Suprapubic skin (tissue), 4 donors: ENCODE data around the gene PNMA6E. TPM values are rescaled to one million over a fixed set of nuclear protein-coding genes. Genes with fewer than 3 reads are reported as not detected.

Experiments used
- DNase-seq, 2 donors: peaks; one replicate each; pipeline ENCODE4 v3.0.0-alpha.2; 2019; ENCODE audit warnings: low spot score in 2 of 2
- H3K27ac ChIP-seq: fragments of 200-600 bp; sonication (generic); one replicate; pipeline ENCODE4 v1.5.1; 2019
- H3K27me3 ChIP-seq: fragments of 200-600 bp; sonication (generic); one replicate; pipeline ENCODE4 v1.5.1; 2019
- H3K36me3 ChIP-seq: fragments of 200-600 bp; sonication (generic); one replicate; pipeline ENCODE4 v1.5.1; 2019
- H3K4me1 ChIP-seq: fragments of 200-600 bp; sonication (generic); one replicate; pipeline ENCODE4 v1.5.1; 2019
- H3K4me3 ChIP-seq: fragments of 200-600 bp; sonication (generic); one replicate; pipeline ENCODE4 v1.5.1; 2019; ENCODE audit warnings: mild to moderate bottlenecking
- H3K9me3 ChIP-seq: fragments of 200-600 bp; sonication (generic); one replicate; pipeline ENCODE4 v1.5.1; 2019
- CTCF ChIP-seq, 2 donors: fragments of 200-600 bp in 1 of 2; fragments of 450-650 bp in 1 of 2; sonication (generic) in 1 of 2; IDR thresholded peaks; one replicate each; pipeline ENCODE4 v1.5.1; 2016 to 2019; ENCODE audit warnings: antibody characterized with exemption in 2 of 2, mild to moderate bottlenecking in 1 of 2, moderate library complexity in 1 of 2
- EP300 ChIP-seq: sonication (generic); formaldehyde crosslinking; IDR thresholded peaks from one replicate; pipeline ENCODE4 v1.6.1; 2017; ENCODE audit warnings: antibody characterized with exemption
- POLR2A ChIP-seq, 2 donors: fragments of 450-650 bp; IDR thresholded peaks; one replicate each; pipeline ENCODE4 v1.6.1; 2017; ENCODE audit warnings: antibody characterized with exemption in 2 of 2, mild to moderate bottlenecking in 2 of 2, moderate library complexity in 2 of 2
- POLR2AphosphoS5 ChIP-seq, 3 donors: sonication (generic); formaldehyde crosslinking; IDR thresholded peaks; one replicate each; pipeline ENCODE4 v1.6.1; 2017; ENCODE audit warnings: antibody characterized with exemption in 3 of 3
- WGBS: methylation state at CpG from one replicate; pipeline ENCODE4 v1.1.5; 2018; 5-methylcytosine and 5-hydroxymethylcytosine counted together
- total RNA-seq, 4 donors: library from RNA; depleted of rRNA; stranded (reverse); fragments of >200 nt; gene quantifications; one replicate each; pipeline ENCODE4 v1.1.0, GENCODE V29; 2016

Gene PNMA6E
- total RNA-seq, 4 donors from 2014 or later = 0.29 TPM; not detected in 3

- DNase-seq = no peak
- Histone ChIP-seq H3K4me3 (no peak overlapping the region), H3K9me3 (no peaks in the 10 kb centered on the region), H3K27me3 (no peaks in the 10 kb centered on the region), H3K4me1 (no peaks in the 10 kb centered on the region), H3K36me3 (peaks cover 9% of the 10 kb centered on the region), H3K27ac (no peak overlapping the region)
- 88% methylated on average over 8 of the region's 8 CpGs for WGBS
- TF ChIP-seq CTCF (IDR thresholded peaks at IDR 0.05) = no peak
- no peak for TF ChIP-seq POLR2A (IDR thresholded peaks at IDR 0.05)
- TF ChIP-seq POLR2AphosphoS5 (IDR thresholded peaks at IDR 0.05) = no peak
- TF ChIP-seq EP300 = no peak
Observed at GRCh38 chrX:153447581-153447960, 46.4 kb upstream of the PNMA6E start.

- no peak for DNase-seq
- no peak overlapping the region for H3K27ac ChIP-seq
- no peaks in the 10 kb centered on the region for H3K27me3 ChIP-seq
- TF ChIP-seq POLR2AphosphoS5 (IDR thresholded peaks at IDR 0.05) (no peak), POLR2A (IDR thresholded peaks at IDR 0.05) (no peak), CTCF (IDR thresholded peaks at IDR 0.05) (no peak), EP300 (no peak)
- no peaks in the 10 kb centered on the region for H3K4me1 ChIP-seq
- 89% methylated on average over 17 of the region's 17 CpGs for WGBS
- H3K9me3 ChIP-seq = no peaks in the 10 kb centered on the region
- H3K4me3 ChIP-seq = no peak overlapping the region
- peaks cover 9% of the 10 kb centered on the region for H3K36me3 ChIP-seq
Observed at GRCh38 chrX:153446950-153447580, 45.9 kb upstream of the PNMA6E start.

- TF ChIP-seq POLR2AphosphoS5 (IDR thresholded peaks at IDR 0.05) (no peak), POLR2A (IDR thresholded peaks at IDR 0.05) (no peak), CTCF (IDR thresholded peaks at IDR 0.05) (no peak), EP300 (no peak)
- Histone ChIP-seq H3K4me1 (no peaks in the 10 kb centered on the region), H3K27ac (no peak overlapping the region), H3K27me3 (no peaks in the 10 kb centered on the region), H3K9me3 (no peaks in the 10 kb centered on the region), H3K4me3 (no peak overlapping the region), H3K36me3 (peaks cover 9% of the 10 kb centered on the region)
- no peak for DNase-seq
- WGBS = 100% methylated on average over 1 of the region's 10 CpGs
Observed at GRCh38 chrX:153446636-153446936, 45.4 kb upstream of the PNMA6E start.

DNA sequence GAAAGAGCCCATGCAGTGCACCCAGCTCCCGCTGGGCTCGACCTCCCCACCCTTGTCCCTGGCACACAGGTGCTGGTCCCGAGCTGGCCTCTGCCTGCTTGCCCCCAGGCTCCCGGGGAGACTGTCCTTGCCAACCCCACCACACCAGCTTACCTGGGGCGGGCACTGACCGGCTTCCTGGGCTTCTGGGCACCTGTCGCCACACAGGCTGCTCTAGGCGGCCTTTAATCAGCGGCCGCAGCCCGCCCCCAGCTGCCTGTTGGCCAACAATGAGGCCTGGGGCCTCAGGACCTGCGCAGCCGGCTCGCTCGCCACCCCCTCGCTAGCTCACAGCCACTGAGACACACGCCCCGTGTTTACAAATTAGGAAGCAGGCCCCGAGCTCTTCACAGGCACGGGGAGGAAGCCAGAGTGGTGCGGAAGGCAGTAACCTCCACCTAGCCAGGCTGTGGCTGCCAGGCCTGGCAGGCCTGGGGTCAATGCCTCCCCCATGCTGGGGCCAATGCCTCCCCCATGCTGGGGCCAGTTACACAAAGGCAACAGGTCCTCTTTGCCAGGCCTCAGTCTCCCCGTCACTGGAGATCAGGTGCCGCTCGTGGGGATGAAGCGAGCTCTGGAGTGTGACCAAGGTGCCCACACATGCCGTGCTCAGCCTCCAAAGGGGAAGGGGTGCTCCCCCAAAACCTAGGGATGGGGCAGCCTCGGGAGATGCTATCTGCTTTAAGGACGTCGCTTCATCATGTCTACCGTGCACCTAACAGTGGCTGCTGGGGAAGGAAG, 44.9 kb upstream of the PNMA6E start, which contains the start of gene TREX2:
TREX2 (minus strand) TSS at position 201 of the 780 bp plus-strand sequence. CDS start 626 bp downstream, outside the sequence.
- no peaks in the 10 kb centered on the region for H3K27me3 ChIP-seq
- TF ChIP-seq CTCF (IDR thresholded peaks at IDR 0.05) (no peak), POLR2AphosphoS5 (IDR thresholded peaks at IDR 0.05) (no peak), POLR2A (IDR thresholded peaks at IDR 0.05) (no peak), EP300 (no peak)
- H3K4me3 ChIP-seq = no peak within 1 kb of the TSS
- H3K27ac ChIP-seq = no peak within 1 kb of the TSS
- H3K36me3 ChIP-seq = peaks cover 9% of the 10 kb centered on the region
- no peaks in the 10 kb centered on the region for H3K9me3 ChIP-seq
- 59% methylated on average over 20 of the region's 30 CpGs for WGBS
- H3K4me1 ChIP-seq = no peaks in the 10 kb centered on the region
- DNase-seq = no peak

DNA sequence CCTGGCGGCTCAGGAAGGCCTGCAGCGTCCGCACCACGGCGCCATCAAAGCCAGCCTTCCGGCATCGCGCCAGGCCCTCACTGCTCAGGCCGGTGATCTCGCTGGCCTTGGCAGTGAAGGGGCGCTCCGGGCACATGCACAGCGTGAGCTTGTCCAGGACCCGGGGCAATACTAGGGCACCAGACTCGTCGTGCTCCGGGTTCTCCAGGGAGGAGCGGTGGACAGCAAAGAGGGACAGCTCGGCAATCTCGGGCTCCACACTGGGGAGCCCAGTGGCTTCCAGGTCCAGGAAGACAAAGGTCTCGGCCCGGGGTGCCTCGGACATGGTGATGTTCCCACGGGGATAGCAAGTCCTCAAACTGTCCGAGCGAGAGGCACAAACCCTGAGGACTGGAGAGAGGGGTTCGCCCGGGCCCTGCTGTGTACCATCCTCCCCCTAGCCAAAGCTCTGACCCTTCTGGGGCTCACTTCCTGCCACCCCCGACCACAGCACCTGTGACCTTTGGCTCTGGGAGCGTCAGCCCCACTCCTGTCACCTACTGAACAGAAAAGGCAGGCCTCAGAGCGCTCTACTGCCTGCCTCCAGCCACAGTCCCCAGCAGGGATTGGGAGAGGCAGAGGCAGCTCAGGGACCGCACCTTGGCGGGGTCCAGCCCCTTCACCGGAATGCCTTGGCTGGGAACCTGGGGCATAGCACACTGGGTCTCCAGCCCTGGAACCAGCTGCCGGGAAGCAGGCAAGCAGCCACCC, 44.1 kb upstream of the PNMA6E start:
- TF ChIP-seq CTCF (IDR thresholded peaks at IDR 0.05) = no peak
- no peak for TF ChIP-seq POLR2A (IDR thresholded peaks at IDR 0.05)
- no peak for TF ChIP-seq EP300
- no peak for TF ChIP-seq POLR2AphosphoS5 (IDR thresholded peaks at IDR 0.05)
- H3K9me3 ChIP-seq = no peaks in the 10 kb centered on the region
- no peaks in the 10 kb centered on the region for H3K27me3 ChIP-seq
- H3K36me3 ChIP-seq = peaks cover 9% of the 10 kb centered on the region
- 81% methylated on average over 20 of the region's 35 CpGs for WGBS
- H3K4me1 ChIP-seq = no peaks in the 10 kb centered on the region
- no peak overlapping the region for H3K4me3 ChIP-seq
- H3K27ac ChIP-seq = no peak overlapping the region
- DNase-seq = no peak
